AG04449 (cell line): ENCODE data around the gene HPN.

Experiments
- CTCF ChIA-PET: fragments of 350-600 bp; formaldehyde crosslinking; extraction: SDS; loops from one replicate; lab custom pipeline; 2021; ENCODE audit warnings: antibody characterized with exemption; lab: Yijun Ruan, JAX
- POLR2A ChIA-PET: fragments of 400-600, 350-600 bp; formaldehyde crosslinking; extraction: SDS; loops from one replicate; lab custom pipeline; 2020; ENCODE audit warnings: antibody characterized with exemption, inconsistent platforms; lab: Yijun Ruan, JAX
- DNase-seq: peaks from one replicate; pipeline ENCODE4 v3.0.0-alpha.2; 2010; ENCODE audit warnings: low read depth, low spot score
- H3K4me3 ChIP-seq: 2 replicates; pipeline ENCODE4 v1.5.1; 2011; ENCODE audit warnings: low read depth, mild to moderate bottlenecking, control low read depth, low read length
- CTCF ChIP-seq: IDR thresholded peaks from one replicate; pipeline ENCODE4 v1.5.1; 2011; ENCODE audit warnings: mild to moderate bottlenecking, moderate library complexity, low read length, control low read depth, inconsistent platforms; ENCODE audit not compliant: insufficient read depth; ENCODE audit errors: missing control alignments

The HPN gene

GRCh38 chr19:35042056-35042730 is 672 bp downstream of the HPN start:
- no peak overlapping the region for H3K4me3 ChIP-seq
- no peak for TF ChIP-seq CTCF
- POLR2A ChIA-PET = no interaction called here
- no peak for DNase-seq
- CTCF ChIA-PET = interaction anchor here (3.2 to 6.2 kb wide), 2 partner anchors 69 to 94 kb away, joined by 16 to 67 read pairs; partner anchors contain the start of gene LGI4

GRCh38 chr19:35042954-35043604 is 1.6 kb downstream of the HPN start:
- H3K4me3 ChIP-seq = no peak overlapping the region
- no peak for TF ChIP-seq CTCF
- CTCF ChIA-PET = interaction anchor here (0.6 to 6.3 kb wide), 22 partner anchors 9 to 892 kb away, joined by 3 to 98 read pairs (median 10); partner anchors contain the start of genes GRAMD1A and LGI4
- POLR2A ChIA-PET = no interaction called here
- no peak for DNase-seq

- no peak for TF ChIP-seq CTCF
- CTCF ChIA-PET = interaction anchor here (0.7 to 6.3 kb wide), 42 partner anchors 10 to 220 kb away, joined by 3 to 98 read pairs (median 6); partner anchors contain the start of genes FXYD3, GRAMD1A and LGI4
- POLR2A ChIA-PET = no interaction called here
- no peak overlapping the region for H3K4me3 ChIP-seq
- no peak for DNase-seq
Observed at GRCh38 chr19:35043906-35044305, 2.4 kb downstream of the HPN start.

- DNase-seq = no peak
- TF ChIP-seq CTCF = peak; percentile 84
- ChIA-PET CTCF (interaction anchor here (0.7 to 6.3 kb wide), 43 partner anchors 10 to 464 kb away, joined by 3 to 98 read pairs (median 6); partner anchors contain the start of genes FXYD3, GRAMD1A and LGI4), POLR2A (interaction anchor here (0.6 kb wide), 1 partner anchor 13 kb away, joined by 7 read pairs; no protein-coding TSS in a partner anchor)
- H3K4me3 ChIP-seq = no peak overlapping the region
Observed at GRCh38 chr19:35044317-35045117, 3.0 kb downstream of the HPN start.

- no peak overlapping the region for H3K4me3 ChIP-seq
- ChIA-PET POLR2A (no interaction called here), CTCF (interaction anchor here (0.7 to 6.3 kb wide), 18 partner anchors 10 to 127 kb away, joined by 3 to 98 read pairs (median 5); partner anchors contain the start of gene LGI4)
- TF ChIP-seq CTCF = peak; percentile 64
- no peak for DNase-seq
Observed at GRCh38 chr19:35045667-35046300, 4.3 kb downstream of the HPN start.
